HG02938 (cell line): ENCODE results near the gene UBE4B.
"Not testable (repeated sequence)": the region's sequence is repeated elsewhere in the genome, so short reads cannot be mapped to it uniquely, and the experiment has no call there.

ENCODE experiments used
- ATAC-seq: cut with Tn5 transposase; IDR thresholded peaks from one replicate; pipeline ENCODE4 v1.9.1; 2021; ENCODE audit warnings: mild to moderate bottlenecking, moderate library complexity; ENCODE audit not compliant: unreplicated experiment

UBE4B gene

DNA sequence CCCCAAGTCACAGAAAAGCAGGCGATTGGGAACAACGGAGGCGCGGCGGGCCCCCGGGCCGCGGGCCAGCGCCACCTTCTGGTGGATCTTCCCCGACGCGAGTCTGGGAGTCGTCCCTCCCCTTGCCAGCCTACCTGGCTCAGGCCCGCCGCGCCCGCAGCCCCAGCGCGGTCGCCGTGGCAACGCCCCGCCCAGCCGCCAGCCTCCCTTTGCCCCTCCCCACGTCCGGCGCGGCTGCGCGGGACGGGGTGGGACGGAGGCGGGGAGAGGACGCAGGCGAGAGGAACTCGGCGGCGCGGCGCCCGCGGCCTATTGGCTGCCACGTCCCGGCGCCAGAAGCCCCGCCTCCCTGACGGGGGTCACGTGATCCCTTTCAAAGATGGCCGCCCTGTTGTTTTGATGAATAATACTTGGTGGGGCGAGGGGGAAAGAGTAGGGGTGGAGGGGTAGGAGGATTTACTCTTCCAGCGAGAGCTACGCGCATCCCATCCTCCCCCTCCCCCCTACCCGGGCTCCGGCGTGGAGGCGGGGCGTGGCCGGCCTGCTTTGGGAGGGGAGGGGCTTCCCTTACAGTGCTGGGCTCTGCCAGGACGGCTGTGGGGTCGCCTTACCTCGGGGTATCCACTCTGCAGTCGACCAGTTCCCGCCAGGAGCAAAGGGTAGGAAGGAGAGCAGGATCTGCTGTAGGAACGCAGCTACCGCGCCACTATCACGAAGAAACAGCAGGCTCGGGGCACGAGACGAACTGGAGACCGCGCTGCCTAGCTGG, at the start of gene UBE4B:
TSS of gene UBE4B (plus strand) at position 369 of the 769 bp plus-strand sequence. CDS start 713 bp downstream, outside the sequence.
- ATAC-seq: peak; percentile 91

DNA sequence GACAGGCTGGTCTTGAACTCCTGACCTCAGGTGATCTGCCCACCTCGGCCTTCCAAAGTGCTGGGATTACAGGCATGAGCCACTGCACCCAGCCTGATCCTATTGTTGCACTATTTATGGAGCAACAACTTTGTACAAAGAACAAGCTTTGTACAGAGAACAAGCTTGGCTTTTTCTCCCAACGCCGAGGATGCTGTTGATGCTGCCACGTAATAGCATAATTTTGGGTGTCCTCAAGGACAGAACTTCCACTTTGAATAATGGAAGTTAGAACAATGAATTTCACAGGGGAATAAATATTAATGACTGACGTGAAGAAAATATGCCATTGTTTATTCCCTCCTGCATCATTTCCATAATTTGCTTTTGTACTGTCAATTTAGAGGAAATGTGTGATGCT, 48.5 kb upstream of the UBE4B start:
- ATAC-seq: no peak

DNA sequence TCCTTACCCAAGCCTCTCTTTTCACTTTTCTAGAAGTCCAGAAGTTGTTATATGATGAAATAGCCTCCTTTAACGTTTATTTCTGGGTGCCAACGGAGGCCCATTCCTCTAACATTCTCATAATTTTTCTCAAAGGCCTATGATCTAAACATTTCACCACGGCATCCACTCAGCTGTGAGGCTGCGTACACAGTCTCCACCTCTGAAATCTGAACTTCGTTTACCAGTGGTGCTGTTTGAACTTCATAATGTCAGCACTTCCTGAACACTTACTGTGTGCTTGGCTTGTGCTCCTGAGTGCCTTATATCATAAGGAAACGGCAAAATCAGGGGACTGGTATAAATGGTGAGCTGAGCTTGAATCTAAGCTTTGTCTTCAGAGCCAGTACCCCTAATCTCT, 47.8 kb upstream of the UBE4B start:
- no peak for ATAC-seq

DNA sequence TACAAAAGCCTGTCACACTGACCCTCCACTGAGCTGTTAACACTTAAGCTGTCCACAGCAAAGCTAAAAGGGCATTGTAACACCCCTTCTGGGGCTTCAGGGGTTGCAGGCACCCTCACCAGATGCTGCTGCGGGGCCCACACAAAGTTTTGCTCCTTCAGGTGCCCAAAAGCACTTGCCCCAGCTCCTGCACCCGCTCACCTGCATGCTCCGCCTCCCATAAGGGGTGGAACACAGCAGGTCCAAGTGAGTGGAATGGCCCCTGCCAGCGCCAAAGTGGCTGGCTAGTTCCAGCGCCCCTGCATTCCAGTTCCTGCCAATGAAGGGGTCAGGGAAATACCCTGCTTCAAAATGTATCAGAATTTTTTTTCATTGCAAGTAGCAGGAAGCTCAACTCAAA, 43.0 kb upstream of the UBE4B start:
- ATAC-seq: no peak

DNA sequence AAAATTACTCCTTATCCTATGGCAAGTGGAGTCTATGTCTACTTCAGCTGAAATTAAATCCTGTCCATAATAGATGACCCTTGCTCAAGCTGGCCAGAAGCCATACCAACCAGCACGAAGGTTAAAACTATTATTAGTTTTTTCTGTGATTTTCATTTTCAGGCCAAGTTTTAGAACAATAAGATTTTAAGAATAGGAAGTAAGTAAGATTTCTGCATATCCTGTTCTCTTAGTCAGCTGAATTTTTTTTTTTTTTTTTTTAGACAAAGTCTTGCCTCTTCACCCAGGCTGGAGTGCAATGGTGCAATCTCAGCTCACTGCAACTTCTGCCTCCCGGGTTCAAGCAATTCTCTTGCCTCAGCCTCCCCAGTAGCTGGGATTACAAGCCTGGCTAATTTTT, 41.8 kb upstream of the UBE4B start:
- ATAC-seq: no peak

DNA sequence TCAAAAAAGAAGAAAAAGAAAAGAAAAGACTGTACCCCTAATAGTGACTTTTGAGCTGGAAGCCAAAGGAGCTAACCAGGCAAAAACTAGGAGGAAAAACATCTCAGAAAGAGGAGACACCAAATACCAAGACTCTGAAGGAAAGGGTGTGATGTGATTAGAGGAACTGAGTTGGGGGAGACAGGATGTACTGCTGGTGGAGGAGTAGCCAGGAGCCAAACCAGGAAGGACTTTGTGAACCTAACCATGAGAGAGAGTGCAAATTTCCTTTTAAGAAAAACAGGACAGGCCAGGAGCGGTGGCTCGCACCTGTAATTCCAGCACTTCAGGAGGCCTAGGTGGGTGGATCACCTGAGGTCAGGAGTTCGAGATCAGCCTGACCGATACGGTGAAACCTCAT, 39.8 kb upstream of the UBE4B start:
- ATAC-seq: no peak

DNA sequence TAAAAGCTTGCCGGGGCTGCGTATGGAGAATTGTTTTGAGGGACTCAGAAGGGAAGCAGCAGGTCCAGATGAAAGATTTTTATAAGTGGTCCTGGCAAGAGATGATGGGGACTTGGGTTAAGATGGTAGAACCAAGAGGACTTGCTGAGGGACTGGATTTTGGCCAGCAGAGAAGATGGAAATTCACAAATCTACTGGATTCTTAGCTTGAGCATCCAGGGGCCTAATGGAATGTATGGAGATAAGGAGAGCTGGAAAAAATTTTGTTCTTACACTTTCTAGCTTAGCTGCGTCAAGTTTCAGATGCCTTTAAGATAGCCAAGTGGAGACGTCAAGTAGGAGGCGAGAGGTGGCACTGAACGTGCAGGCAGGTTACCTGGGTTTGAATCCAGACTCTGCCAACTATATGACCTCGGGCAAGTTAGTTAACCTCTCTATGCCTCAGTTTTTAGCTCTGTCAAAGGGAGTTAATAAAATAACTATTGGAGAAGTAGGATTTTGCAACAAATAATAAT, 39.1 kb upstream of the UBE4B start:
- ATAC-seq: no peak

DNA sequence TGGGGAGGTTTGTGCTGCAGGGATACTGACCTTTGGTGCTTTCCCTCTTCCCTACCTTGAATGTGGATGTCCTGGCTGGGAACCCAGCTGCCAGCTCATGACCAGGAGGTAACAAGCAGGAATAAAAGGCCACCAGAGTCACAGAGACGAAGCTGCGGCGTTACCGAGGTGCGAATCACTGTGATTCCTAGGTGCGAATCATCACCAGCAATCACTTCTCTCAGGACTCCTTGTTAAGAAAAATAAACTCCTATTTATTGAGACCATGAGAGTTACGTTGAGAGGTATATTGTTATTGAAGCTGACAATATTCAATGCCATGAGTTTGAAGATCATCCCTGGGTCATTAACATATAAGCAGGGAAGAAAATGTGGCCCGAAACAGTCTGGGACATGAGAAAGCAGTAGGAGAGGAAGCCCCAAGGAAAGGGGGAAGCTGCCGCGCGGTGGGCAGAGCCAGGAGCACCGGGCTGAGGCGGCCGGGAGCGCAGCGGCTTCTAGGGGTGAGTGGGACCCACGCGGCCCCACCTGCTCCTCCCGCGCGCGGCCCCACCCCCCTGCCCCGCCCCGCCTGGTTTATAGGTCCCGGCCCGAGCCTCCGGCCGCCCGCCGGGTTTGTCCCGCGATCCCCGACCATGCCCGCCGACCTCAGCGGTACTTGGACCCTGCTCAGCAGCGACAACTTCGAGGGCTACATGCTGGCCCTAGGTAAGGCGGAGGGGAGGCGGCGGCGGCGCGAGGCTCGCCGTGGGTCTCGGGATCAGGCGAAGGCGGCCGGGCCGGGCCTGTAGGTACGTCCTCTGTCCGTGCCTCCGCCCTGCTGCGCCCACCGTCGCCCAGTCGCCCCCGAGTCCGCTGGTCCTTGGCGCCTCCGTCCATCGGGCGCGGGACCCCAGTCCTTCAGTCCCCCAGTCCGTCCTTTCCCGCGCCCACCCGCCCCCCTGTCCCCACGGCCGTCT, 35.9 kb upstream of the UBE4B start, which contains the start of gene RBP7:
TSS of gene RBP7 (plus strand) at position 605 of the 959 bp plus-strand sequence. CDS start at position 636, 31 bp downstream.
- ATAC-seq: no peak

DNA sequence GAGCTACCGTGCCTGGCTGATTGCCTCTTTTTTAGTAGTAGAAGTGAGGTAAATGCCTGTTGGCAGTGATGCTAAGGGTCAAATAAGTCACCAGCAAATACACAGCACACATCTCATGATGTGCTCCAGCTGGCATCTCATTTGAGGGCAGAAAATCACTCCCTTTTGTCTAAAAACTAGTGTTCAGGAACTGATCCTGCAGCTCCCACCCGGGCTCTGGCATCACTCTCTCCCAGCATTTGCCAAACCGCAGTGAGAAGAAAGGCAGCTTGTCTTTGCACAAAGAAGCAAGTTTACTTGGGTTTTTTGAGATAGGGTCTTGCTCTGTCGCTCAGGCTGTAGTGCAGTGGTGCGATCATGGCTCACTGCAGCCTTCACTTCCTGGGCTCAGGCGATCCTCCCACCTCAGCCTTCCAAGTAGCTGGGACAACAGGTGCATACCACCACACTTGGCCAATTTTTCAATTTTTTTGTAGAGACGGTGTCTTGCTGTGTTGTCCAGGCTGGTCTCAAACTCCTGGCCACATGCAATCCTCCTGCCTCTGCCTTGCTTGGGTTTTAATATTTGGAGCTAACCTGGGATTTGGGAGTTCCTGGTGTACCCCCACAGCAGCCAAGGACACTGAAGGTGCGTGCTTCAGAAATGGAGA, 31.6 kb upstream of the UBE4B start:
- ATAC-seq: no peak

DNA sequence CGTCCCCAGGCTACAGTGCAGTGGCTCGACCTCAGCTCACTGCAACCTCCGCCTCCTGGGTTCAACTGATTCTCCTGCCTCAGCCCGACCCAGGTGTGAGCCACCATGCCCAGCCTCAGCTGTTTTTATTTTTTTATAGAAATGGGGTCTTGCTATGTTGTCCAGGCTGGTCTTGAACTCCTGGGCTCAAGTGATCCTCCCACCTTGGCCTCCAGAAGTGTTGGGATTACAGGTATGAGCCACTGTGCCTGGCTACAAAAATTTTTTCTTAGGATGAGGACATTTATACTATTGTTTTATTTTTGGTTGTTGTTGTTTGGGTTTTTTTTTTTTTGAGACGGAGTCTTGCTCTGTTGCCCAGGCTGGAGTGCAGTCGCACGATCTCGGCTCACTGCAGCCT, 27.5 kb upstream of the UBE4B start:
- not testable (repeated sequence) for ATAC-seq

DNA sequence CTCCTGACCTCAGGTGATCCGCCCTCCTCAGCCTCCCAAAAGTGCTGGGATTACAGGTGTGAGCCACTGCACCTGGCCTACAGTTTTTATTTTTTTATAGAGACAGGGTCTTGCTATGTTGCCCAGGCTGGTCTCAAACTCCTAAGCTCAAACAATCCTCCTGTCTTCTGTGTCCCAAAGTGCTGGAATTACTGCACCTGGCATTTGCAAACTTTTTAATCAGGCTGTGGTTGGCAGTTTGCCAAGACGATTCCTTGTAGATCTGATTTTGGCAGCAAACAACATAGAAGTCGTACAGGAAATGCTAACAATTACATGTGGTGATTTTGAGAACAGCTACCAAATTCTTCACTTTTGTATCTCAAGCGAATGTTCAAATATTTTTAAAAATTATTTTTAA, 25.6 kb upstream of the UBE4B start:
- no peak for ATAC-seq

DNA sequence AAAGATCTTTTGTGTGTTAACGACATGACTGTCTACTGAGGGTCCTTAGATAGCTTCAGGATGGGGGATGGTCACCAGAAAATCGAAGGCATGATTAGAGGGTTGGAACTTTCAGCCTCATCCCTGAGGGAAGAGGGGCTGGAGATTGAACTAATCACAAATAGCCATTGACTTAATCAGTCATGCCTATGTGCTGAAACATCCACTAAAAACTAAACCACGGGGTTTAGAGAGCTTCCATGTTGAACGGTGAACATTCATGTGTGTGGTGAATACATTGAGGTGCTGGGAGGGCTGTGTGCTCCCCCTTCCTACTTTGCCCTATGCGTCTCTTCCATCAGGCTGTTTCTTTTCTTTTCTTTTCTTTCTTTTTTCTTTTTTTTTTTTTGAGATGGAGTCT, 18.7 kb upstream of the UBE4B start:
- ATAC-seq: no peak

DNA sequence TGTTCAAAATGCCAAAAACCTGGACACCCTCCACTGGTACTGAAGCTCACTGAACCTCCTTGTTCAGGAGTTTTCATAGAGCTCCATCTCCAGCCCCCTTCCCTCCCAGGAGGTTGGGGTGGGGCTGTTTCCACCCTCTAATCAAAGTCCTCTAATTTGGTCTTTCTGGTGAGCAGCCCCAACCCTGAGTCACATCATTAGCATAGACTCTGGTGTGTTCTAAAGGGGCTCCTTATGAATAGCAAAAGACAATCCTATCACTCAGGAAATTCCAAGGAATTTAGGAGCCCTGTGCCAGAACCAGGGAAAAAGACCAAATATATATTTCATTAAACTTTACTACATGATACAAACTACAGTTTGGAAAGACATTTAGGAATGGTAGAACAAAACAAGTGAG, 13.2 kb upstream of the UBE4B start:
- no peak for ATAC-seq

DNA sequence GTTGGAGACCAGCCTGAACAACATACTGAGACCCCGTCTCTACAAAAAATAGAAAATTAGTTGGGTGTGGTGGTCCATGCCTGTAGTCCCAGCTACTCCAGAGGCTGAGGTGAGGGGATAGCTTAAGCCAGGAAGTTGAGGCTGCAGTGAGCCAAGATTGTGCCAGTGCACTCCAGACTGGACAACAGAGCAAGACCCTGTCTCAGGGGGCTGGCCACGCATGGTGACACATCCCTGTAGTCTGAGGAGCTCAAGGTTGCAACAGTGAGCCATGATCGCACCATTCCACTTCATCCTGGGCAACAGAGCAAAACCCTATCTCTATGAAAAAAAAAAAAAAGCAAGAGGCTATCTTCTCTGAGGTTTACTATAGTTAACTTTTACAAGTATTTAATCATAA, 12.7 kb upstream of the UBE4B start:
- no peak for ATAC-seq

DNA sequence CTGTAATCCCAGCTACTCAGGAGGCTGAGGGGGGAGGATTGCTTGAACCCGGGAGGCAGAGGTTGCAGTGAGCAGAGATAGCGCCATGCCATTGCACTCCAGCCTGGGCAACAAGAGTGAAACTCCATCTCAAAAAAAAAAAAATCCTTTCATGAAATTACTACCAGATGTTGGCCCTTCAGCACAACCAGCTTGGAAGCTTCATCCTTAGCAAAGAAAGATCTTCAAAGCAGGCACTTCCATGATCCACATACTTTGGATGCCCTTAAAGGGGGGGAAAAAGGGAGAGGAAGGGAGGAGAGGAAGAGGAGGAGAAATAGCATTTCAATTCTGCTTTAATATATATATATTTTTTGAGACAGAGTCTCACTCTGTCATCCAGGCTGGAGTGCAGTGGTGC, 12.1 kb upstream of the UBE4B start:
- ATAC-seq: not testable (repeated sequence)

DNA sequence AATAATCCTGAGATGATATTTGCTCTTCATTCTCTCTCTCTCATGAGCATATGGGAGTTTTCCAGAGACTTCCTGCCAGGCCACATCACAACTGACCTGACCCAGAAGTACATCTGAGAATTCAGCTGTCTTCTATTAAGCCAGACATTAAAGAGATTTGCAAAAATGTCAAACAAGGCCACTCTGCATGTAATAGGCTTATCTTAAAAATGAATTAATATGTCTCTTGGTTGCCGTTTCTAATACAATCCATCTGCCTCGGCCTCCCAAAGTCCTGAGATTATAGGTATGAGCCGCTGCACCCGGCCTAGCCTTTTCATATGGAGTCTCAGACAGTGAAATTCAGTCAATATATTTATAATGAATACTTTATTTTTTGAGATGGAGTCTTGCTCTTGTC, 10.8 kb upstream of the UBE4B start:
- ATAC-seq: not testable (repeated sequence)

DNA sequence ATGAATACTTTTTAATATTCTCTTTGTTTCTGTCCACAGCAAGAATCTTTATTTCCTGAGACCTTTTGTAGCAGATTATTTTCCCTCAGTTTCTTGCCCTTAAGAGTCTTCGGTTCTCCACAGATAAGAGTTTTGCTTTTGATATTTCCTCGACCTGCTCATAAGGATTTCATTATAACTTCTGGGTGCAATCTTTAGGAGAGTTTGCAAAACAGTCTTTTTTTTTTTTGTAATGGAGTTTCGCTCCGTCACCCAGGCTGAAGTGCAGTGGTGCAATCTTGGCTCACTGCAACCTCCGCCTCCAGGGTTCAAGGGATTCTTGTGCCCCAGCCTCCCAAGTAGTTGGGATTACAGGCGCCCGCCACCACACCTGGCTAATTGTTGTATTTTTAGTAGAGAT, 10.1 kb upstream of the UBE4B start:
- no peak for ATAC-seq

DNA sequence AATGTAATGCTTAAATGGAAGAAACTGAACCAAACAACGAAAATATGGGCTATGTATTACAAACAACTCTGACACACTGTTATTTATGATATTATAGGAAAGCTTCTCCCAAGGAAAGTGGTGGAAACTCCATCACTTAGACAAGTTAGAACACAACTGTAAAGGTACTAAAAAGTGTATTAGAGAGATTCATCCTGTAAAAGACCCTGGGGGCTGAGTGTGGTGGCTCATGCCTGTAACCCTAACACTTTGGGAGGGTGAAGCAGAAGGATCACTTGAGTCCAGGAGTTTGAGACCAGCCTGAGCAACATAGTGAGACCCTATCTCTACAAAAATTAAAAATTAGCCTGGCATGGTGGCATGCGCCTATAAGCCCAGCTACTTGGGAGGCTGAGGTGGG, 7.4 kb upstream of the UBE4B start:
- ATAC-seq: no peak

DNA sequence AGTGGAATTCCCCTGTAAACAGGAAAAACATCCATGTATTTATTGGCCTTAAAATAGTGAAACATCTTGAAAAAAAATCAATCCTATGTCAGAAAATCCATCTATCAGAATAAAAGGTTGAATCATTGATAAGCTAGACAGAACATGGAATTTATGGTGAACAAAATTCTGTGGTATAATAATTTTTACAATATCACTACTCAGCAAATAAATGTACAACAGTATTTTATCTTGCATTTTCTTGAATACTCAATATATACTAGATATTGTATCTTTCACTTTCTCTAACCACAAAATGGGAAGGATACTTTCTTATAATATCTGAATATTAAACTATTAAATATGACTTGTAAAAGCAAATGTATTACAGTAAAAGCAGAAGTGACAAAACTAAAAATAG, 5.7 kb upstream of the UBE4B start:
- no peak for ATAC-seq

DNA sequence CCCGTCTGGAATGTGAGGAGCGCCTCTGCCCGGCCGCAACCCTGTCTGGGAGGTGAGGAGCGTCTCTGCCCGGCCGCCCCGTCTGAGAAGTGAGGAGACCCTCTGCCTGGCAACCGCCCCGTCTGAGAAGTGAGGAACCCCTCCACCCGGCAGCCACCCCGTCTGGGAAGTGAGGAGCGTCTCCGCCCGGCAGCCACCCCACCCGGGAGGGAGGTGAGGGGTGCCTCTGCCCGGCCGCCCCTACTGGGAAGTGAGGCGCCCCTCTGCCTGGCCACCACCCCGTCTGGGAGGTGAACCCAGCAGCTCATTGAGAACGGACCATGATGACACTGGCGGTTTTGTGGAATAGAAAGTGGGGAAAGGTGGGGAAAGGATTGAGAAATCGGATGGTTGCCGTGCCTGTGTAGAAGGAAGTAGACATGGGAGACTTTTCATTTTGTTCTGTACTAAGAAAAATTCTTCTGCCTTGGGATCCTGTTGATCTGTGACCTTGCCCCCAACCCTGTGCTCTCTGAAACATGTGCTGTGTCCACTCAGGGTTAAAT, 3.7 kb upstream of the UBE4B start:
- not testable (repeated sequence) for ATAC-seq

DNA sequence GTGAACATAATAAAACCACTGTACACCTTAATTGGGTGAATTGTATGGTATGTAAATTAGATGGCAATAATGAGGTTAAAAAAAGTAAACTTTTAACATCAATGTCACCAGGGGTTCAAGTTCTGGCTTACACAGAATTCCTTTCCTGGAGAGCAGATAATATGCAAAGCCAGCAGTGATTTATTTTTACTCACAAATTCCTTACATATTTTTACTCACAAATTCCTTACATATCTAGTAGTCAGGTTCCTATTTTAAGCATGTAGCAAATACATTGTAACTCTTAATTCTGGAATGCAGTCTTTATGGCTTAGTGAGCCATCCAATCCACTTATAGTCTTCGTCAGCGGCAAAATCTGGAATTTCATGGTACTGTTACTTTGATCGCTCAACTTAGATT, 1.3 kb upstream of the UBE4B start:
- ATAC-seq: no peak
